ENCODE data around the gene SLMAP. TPM values are rescaled to one million over a fixed set of nuclear protein-coding genes. Genes with fewer than 3 reads are reported as not detected.
"Not testable (repeated sequence)": the region's sequence is repeated elsewhere in the genome, so short reads cannot be mapped to it uniquely, and the experiment has no call there.

Gene SLMAP
- total RNA-seq, 1 donor from 2014 or later = 60.3 TPM

DNA sequence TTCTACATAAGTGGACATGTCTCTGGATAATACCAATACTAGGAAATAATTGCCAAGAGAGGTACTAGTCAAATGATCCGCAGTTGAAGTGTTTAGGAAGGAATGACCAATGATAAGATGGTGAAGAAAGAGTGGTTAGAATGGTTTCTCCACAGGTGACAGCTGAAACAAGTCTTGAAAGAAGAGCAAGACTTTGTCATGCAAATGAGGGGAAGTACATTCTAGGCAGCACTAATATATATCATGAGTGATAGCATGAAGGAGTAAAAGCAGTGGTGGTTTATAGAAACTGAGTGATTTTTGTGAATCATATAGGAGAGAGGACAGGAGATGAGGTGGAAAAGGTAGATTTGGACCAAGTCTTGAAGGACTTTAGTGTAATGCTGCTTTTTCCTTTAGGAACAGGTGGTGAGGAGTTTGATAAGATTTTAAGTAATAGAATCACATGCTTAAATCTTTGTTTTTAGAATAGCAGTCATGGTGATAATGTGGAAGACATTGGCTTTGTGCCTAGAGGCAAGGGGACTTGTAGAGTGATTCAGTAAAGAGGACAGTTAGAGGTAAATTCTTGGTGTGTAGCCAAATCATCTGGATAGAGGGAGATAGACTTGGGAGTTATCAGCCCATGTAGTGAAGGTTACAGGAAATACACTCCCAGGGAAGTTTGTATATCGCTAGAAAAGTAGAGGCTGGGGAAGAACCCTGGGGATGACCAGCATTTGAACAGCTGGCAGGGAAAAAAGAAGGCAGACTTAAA is 31.9 kb downstream of the SLMAP start:
- intact Hi-C loops (cut with micrococcal nuclease) = loop anchor here (1.0 kb wide), 1 partner anchor 32 kb away; the partner anchor contains the start of gene SLMAP
- Mint-ChIP-seq H3K27me3 (ENCODE audit: insufficient read depth) (no peaks in the 10 kb centered on the region), H3K4me1 (ENCODE audit: low read depth) (peaks cover 6% of the 10 kb centered on the region), H3K36me3 (ENCODE audit: low read depth) (peaks cover 6% of the 10 kb centered on the region), H3K4me3 (no peak overlapping the region), H3K27ac (no peak overlapping the region), H3K9me3 (no peaks in the 10 kb centered on the region)
- no peak for DNase-seq (ENCODE audit: low spot score)

DNA sequence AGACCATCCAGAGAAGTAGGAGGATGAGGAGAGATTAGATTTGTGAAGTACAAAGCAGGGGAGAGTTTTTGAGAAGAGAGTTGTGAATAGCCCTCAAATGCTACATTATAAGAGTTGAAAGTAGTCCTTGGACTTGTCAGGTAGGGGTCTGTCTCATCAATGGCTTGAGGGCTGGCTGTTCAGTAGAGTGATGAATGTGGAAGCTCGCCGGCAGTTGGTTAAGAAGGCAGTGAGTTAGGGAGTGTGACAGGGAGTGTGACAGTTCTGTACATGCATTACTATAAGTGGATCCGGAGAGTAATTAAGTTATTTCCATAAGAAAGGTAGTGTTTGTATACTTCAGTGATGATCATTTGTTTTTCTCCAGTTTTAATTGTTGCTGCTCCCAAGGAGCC is 32.5 kb downstream of the SLMAP start:
- DNase-seq (ENCODE audit: low spot score) = no peak
- H3K4me3 Mint-ChIP-seq = no peak overlapping the region
- intact Hi-C loops (cut with micrococcal nuclease) = loop anchor here (1.0 kb wide), 1 partner anchor 32 kb away; the partner anchor contains the start of gene SLMAP
- no peaks in the 10 kb centered on the region for H3K9me3 Mint-ChIP-seq
- peaks cover 5% of the 10 kb centered on the region for H3K4me1 Mint-ChIP-seq (ENCODE audit: low read depth)
- no peak overlapping the region for H3K27ac Mint-ChIP-seq
- no peaks in the 10 kb centered on the region for H3K27me3 Mint-ChIP-seq (ENCODE audit: insufficient read depth)
- H3K36me3 Mint-ChIP-seq (ENCODE audit: low read depth) = no peaks in the 10 kb centered on the region

DNA sequence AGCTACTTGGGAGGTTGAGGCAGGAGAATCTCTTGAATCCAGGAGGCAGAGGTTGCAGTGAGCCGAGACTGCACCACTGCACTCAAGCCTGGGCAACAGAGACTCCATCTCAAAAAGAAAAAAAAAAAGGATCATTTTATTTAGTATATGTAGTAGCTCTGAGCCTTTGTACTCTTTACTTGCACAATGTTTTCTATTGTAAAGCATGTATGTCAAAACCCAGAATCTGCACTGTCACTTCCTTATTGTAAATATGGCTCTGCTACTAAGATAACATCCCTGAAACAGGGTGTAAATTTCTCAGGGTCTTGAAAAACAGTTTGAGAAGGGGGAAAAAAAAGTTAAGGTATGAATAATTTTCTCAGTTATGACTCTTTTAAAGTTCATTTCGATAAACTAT is 35.1 kb downstream of the SLMAP start:
- no peak for DNase-seq (ENCODE audit: low spot score)
- H3K27me3 Mint-ChIP-seq (ENCODE audit: insufficient read depth) = no peaks in the 10 kb centered on the region
- no peak overlapping the region for H3K4me3 Mint-ChIP-seq
- no peaks in the 10 kb centered on the region for H3K36me3 Mint-ChIP-seq (ENCODE audit: low read depth)
- intact Hi-C loops (cut with micrococcal nuclease) = no loop called here
- H3K9me3 Mint-ChIP-seq = no peaks in the 10 kb centered on the region
- H3K4me1 Mint-ChIP-seq (ENCODE audit: low read depth) = peaks cover 16% of the 10 kb centered on the region
- no peak overlapping the region for H3K27ac Mint-ChIP-seq

DNA sequence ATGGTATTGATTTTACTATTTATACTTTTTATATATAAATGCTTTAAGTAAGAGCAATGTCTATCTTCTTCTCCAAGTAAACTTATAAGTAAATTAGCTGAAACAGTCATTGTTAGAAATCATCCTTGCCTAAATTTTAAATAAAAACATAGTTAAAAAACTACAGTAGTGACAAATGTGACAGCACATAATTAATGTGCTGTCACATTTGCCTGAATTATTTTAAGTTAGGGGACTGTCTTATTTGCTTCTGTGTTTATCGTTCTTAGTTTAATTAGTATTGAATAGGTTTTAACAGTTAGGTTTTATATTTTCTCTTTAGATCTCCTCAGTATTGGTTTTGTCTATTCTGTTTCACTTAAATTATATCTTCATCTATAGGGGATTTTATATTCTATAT is 36.1 kb downstream of the SLMAP start:
- intact Hi-C loops (cut with micrococcal nuclease) = no loop called here
- Mint-ChIP-seq H3K9me3 (no peaks in the 10 kb centered on the region), H3K27ac (no peak overlapping the region)

DNA sequence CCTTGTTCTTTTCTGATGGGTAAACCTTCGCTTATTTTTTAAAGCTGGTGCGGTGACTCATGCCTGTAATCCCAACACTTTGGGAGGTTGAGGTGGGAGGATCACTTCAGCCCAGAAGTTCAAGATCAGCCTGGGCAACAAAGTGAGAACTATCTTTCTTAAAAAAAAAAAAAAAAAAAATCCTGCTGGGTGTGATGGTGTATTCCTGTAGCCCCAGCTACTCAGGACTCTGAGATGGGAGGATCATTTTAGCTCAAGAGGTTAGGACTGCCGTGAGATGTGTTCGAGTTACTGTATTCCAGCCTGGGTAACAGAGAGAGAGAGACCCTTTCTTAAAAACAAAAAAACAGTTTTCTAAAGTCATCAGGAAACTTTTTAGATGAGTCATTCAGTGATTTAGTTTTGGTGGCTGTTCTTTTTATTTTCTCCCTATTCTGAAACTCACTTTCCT is 37.7 kb downstream of the SLMAP start:
- H3K27ac Mint-ChIP-seq = peak overlapping the region; percentile 21
- intact Hi-C loops (cut with micrococcal nuclease) = no loop called here
- H3K4me3 Mint-ChIP-seq = no peak overlapping the region
- H3K4me1 Mint-ChIP-seq (ENCODE audit: low read depth) = peaks cover 24% of the 10 kb centered on the region
- DNase-seq (ENCODE audit: low spot score) = no peak
- no peaks in the 10 kb centered on the region for H3K27me3 Mint-ChIP-seq (ENCODE audit: insufficient read depth)
- H3K36me3 Mint-ChIP-seq (ENCODE audit: low read depth) = no peaks in the 10 kb centered on the region
- H3K9me3 Mint-ChIP-seq = no peaks in the 10 kb centered on the region

More for the DNA sequence above, 36.1 kb downstream of the SLMAP start:
- DNase-seq (ENCODE audit: low spot score) = no peak
- Mint-ChIP-seq H3K36me3 (ENCODE audit: low read depth) (no peaks in the 10 kb centered on the region), H3K4me1 (ENCODE audit: low read depth) (peaks cover 16% of the 10 kb centered on the region), H3K4me3 (no peak overlapping the region), H3K27me3 (ENCODE audit: insufficient read depth) (no peaks in the 10 kb centered on the region)

DNA sequence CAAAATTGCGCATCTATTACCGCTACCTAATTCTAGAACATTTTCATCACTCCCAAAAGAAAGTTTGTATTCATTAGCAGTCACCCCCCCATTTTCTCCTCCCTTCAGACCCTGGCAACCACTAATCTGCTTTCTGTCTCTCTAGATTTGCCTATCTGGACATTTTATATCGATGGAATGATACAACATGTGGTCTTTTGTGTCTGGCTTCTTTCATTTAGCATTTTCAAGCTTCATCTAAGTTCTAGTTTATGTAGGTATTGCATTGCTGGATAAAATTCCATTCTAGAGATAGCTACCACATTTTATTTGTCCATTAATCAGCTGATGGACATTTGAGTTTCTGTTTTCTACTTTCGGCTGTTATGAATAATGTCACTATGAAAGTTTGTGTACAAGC is 38.4 kb downstream of the SLMAP start:
- Mint-ChIP-seq H3K9me3 (no peaks in the 10 kb centered on the region), H3K27me3 (ENCODE audit: insufficient read depth) (no peaks in the 10 kb centered on the region), H3K36me3 (ENCODE audit: low read depth) (no peaks in the 10 kb centered on the region), H3K27ac (no peak overlapping the region), H3K4me3 (no peak overlapping the region), H3K4me1 (ENCODE audit: low read depth) (peaks cover 24% of the 10 kb centered on the region)
- DNase-seq (ENCODE audit: low spot score) = no peak
- intact Hi-C loops (cut with micrococcal nuclease) = no loop called here

DNA sequence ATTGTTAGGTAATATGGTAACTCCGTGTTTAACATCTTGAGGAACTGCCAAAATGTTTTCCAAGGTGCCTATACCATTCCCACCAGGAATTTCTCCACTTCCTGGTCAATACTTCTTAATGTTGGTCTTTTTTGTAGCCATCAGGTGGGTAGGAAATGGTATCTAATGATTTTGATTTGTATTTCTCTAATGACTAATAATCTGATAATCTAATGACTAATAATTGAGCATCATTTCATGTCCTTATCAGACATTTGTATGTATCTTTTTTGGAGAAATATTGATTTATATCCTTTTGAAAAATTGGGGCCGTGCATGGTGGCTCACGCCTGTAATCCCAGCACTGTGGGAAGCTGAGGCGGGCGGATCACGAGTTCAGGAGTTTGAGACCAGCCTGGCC is 38.8 kb downstream of the SLMAP start:
- no peaks in the 10 kb centered on the region for H3K9me3 Mint-ChIP-seq
- no peaks in the 10 kb centered on the region for H3K36me3 Mint-ChIP-seq (ENCODE audit: low read depth)
- H3K4me3 Mint-ChIP-seq = no peak overlapping the region
- H3K27ac Mint-ChIP-seq = no peak overlapping the region
- DNase-seq (ENCODE audit: low spot score) = no peak
- no peaks in the 10 kb centered on the region for H3K27me3 Mint-ChIP-seq (ENCODE audit: insufficient read depth)
- intact Hi-C loops (cut with micrococcal nuclease) = no loop called here
- peaks cover 24% of the 10 kb centered on the region for H3K4me1 Mint-ChIP-seq (ENCODE audit: low read depth)

DNA sequence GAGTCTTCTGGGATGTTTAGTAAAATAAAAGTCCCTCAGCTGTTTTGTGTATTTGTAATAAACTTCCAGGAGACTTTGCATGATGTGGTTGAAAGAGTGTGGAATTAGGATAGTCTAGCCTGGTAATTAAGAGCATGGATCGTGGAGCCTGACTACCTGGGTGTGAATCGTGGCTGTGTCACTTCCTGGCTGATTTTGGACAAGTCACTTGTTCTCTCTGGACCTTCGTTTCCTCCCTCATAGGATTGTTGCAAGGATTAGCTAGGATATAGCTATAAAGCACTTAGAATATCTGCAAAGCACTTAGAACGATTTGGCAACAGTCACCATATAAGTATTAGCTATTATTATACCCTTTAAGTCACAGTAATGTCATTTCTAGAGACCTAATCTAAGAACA is 40.2 kb downstream of the SLMAP start:
- no peak for DNase-seq (ENCODE audit: low spot score)
- no peak overlapping the region for H3K4me3 Mint-ChIP-seq
- H3K4me1 Mint-ChIP-seq (ENCODE audit: low read depth) = peaks cover 24% of the 10 kb centered on the region
- intact Hi-C loops (cut with micrococcal nuclease) = no loop called here
- H3K36me3 Mint-ChIP-seq (ENCODE audit: low read depth) = peaks cover 1% of the 10 kb centered on the region
- H3K27ac Mint-ChIP-seq = no peak overlapping the region
- H3K9me3 Mint-ChIP-seq = no peaks in the 10 kb centered on the region
- H3K27me3 Mint-ChIP-seq (ENCODE audit: insufficient read depth) = no peaks in the 10 kb centered on the region

DNA sequence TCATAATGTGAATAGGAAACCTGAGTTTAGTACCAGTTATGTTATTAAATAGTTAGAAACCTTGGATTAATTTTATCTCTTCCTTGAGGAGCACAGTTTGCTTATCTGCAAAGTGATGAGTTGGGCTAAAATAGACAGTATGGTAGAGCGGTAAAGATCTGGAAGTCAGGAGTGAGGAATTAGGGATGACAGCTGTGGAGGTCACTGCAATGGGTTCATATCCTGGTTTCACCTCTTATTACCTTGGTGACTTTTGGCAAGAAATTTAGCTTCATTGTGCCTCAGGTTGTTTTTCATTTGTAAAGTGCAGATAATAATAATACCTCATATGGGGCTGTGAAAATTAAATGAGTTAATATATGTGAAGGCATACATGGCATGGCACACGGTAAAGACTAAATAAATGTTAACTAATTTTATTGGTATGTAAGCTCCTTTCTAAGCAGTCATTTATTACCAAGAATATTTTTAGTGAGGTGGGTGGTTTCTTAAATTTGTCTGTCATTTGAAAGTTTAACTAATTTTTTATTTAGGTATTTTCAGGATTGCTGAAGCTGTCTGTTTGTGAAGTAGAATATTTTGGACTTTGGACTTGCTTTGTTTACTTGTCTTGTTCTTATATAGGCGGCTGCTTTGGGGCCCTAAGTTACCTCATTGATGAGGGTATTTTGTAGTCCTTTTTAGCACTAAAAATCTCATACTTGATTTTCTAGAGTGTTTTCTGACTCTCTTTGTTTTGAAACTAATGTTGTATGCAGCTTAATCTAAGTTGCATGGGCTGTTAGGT is 41.8 kb downstream of the SLMAP start:
- no peak overlapping the region for H3K4me3 Mint-ChIP-seq
- H3K36me3 Mint-ChIP-seq (ENCODE audit: low read depth) = peaks cover 1% of the 10 kb centered on the region
- H3K9me3 Mint-ChIP-seq = no peaks in the 10 kb centered on the region
- no peak overlapping the region for H3K27ac Mint-ChIP-seq
- no peaks in the 10 kb centered on the region for H3K27me3 Mint-ChIP-seq (ENCODE audit: insufficient read depth)
- H3K4me1 Mint-ChIP-seq (ENCODE audit: low read depth) = peaks cover 29% of the 10 kb centered on the region
- DNase-seq (ENCODE audit: low spot score) = no peak
- intact Hi-C loops (cut with micrococcal nuclease) = no loop called here

DNA sequence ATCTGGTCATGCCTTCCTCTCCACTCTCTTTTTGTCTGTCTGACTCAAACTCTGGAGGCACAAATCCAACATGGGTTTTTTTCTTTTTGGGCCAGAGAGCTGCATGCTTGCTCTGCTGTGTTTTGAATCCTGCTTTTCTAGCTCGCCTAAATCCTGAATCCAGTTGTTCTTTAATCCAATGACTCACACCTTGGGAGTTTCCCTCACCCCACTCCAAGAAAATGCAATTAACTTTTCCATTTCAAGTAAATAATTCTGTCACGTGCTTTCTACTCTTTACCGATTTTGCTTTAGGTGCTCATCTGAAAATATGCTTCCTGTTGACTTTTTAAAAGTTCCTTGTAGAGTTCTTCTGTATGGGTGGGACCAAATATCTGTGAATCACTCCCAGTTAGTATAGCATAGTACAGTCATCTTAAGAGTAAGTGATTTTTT is 47.6 kb downstream of the SLMAP start:
- H3K4me1 Mint-ChIP-seq (ENCODE audit: low read depth) = peaks cover 44% of the 10 kb centered on the region

DNA sequence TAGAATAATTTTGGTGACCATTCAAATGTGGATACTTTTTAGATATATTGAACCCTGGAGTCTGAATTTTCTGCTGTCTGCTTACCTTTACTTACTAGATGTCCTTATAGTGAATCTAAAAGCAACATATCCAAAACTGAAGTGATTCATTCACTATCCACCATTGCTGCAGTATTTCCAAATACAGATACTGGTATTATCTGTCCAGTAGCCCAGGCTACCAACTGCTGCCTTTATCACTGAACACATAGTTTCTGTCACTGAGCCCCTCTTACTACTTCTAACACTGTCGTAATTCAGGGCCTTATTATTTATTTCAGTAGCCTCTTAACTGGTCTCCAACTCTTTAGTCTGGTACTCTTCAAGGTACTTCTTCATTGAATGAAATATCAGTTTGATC is 49.2 kb downstream of the SLMAP start:
- Mint-ChIP-seq H3K27ac (no peak overlapping the region), H3K4me1 (ENCODE audit: low read depth) (peaks cover 44% of the 10 kb centered on the region)
- intact Hi-C loops (cut with micrococcal nuclease) = no loop called here

More for the DNA sequence above, 47.6 kb downstream of the SLMAP start:
- Mint-ChIP-seq H3K9me3 (no peaks in the 10 kb centered on the region), H3K36me3 (ENCODE audit: low read depth) (peaks cover 1% of the 10 kb centered on the region), H3K27ac (peak overlapping the region; percentile 69), H3K4me3 (peak overlapping the region; percentile 53), H3K27me3 (ENCODE audit: insufficient read depth) (no peaks in the 10 kb centered on the region)
- DNase-seq (ENCODE audit: low spot score) = no peak
- intact Hi-C loops (cut with micrococcal nuclease) = loop anchor here (5.0 kb wide), 1 partner anchor 46 kb away; the partner anchor contains the start of gene SLMAP

DNA sequence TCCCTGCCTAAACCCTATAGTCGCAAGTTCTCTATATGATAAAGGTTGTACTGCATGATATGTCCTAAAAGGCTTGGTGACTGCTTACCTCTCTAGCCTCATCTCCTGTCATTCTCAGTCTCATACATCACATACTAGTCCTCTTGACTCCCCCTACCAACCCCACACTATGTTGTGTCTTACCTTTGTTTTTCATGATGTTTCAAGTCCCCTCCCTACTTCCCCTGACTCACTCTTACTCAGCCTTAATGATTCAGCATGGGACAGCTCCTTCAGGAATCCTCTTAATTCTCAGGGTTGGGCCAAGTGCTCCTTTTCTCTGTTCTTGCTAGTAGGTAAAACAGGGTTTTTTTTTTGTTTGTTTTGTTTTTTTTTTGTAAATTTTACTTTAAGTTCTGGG is 49.6 kb downstream of the SLMAP start:
- no peaks in the 10 kb centered on the region for H3K27me3 Mint-ChIP-seq (ENCODE audit: insufficient read depth)
- intact Hi-C loops (cut with micrococcal nuclease) = no loop called here
- DNase-seq (ENCODE audit: low spot score) = no peak
- H3K36me3 Mint-ChIP-seq (ENCODE audit: low read depth) = peaks cover 1% of the 10 kb centered on the region
- no peak overlapping the region for H3K27ac Mint-ChIP-seq
- no peak overlapping the region for H3K4me3 Mint-ChIP-seq
- no peaks in the 10 kb centered on the region for H3K9me3 Mint-ChIP-seq
- peaks cover 44% of the 10 kb centered on the region for H3K4me1 Mint-ChIP-seq (ENCODE audit: low read depth)

More for the DNA sequence above, 49.2 kb downstream of the SLMAP start:
- H3K4me3 Mint-ChIP-seq = no peak overlapping the region
- H3K36me3 Mint-ChIP-seq (ENCODE audit: low read depth) = peaks cover 1% of the 10 kb centered on the region
- H3K9me3 Mint-ChIP-seq = no peaks in the 10 kb centered on the region
- no peaks in the 10 kb centered on the region for H3K27me3 Mint-ChIP-seq (ENCODE audit: insufficient read depth)
- DNase-seq (ENCODE audit: low spot score) = no peak

DNA sequence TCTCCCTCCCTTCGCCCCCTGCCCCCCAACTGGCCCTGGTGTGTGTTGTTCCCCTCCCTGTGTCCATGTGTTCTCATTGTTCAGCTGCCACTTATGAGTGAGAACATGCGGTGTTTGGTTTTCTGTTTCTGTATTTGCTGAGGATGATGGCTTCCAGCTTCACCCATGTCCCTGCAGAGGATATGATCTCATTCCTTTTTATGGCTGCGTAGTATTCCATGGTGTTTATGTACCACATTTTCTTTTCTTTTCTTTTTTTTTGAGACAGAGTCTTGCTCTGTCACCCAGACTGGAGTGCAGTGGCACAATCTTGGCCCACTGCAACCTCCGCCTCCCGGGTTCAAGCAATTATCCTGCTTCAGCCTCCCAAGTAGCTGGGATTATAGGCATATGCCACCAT is 50.1 kb downstream of the SLMAP start:
- H3K4me3 Mint-ChIP-seq; DNase-seq (ENCODE audit: low spot score); H3K27me3 Mint-ChIP-seq (ENCODE audit: insufficient read depth); intact Hi-C loops (cut with micrococcal nuclease); H3K9me3 Mint-ChIP-seq; H3K36me3 Mint-ChIP-seq (ENCODE audit: low read depth); H3K27ac Mint-ChIP-seq: not testable (repeated sequence)
- H3K4me1 Mint-ChIP-seq (ENCODE audit: low read depth) = peaks cover 44% of the 10 kb centered on the region
